Measurements from ENCODE around the gene LRRC72.
"Not testable (repeated sequence)": the region's sequence is repeated elsewhere in the genome, so short reads cannot be mapped to it uniquely, and the experiment has no call there.

Gene LRRC72

DNA sequence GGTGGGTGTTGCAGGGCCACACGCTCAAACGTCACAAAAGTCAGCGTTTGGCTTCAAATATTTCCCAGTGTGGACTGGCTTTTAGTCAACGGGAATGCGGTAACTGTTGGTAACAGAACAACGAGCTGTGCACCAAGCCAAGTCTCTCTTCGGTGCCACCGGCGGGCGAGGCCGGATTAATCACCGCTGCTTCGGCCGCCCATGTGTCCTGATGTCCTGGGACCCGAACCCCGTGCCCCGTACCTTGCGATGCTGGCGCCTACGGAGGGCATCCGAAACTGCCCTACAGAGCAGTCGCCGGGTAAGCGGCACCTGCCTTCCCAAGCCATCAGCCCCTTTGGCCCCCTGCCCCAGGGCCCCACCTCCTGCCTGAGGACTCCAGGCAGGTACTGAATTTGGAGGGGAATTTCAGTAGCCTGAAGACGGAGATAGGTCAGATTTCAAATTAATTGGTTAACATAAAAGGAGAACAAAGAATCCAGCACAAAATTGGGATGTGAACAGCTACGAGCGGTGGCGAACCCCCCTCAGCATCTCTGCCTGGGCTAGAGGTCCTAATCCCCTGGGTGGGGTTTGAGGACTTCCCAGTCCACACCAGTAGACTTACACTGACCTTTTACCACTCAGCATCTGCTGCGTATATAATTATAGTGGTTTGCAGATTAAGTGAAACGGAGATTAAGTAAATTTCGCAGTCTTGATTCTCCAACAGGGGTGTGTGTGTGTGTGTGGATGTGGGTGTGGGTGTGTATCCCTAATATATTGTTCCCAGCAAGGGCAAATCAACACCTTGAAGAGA lies at the start of gene LRRC72:
TSS of gene LRRC72 (plus strand) at position 84 of the 799 bp plus-strand sequence. CDS start at position 212, 128 bp downstream.
- no peak for DNase-seq

DNA sequence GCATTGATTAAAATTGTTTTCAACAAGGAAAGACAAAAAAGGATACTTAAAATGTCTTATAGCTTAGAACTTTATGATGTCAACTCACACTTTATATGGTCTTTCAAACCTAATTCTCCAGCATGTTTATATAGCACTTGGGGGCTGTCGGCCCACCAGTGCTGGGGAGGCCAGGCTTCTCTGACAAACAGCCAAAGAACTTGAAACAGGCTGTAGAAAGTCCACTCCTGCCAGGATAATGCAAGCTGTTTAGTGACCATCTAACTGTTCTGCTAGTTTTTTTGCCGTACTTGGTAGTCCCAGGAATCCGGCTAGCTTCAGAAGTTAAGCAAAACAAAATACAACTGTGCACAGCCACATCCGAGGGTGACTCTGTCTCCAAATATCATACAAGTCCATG lies 47.5 kb upstream of the LRRC72 start:
- DNase-seq: no peak

DNA sequence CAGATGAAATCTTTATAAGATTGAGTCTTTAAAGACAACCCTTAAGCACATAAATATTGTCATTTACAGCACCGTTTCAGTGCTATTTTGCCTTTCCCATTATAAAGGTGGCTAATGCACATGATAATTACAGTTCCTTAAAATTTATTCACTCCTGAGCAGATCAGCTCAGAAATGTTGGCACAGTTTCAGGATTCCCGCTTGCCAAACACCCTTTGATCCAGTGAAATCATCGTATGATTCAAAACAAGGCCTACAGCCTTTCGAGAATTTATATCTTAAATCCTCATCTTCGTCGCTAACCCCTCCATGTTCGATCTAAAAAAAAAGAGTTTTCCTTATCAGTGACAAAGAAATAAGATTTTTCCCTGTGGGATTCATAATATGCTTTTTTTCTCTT lies 47.0 kb upstream of the LRRC72 start:
- DNase-seq: no peak

DNA sequence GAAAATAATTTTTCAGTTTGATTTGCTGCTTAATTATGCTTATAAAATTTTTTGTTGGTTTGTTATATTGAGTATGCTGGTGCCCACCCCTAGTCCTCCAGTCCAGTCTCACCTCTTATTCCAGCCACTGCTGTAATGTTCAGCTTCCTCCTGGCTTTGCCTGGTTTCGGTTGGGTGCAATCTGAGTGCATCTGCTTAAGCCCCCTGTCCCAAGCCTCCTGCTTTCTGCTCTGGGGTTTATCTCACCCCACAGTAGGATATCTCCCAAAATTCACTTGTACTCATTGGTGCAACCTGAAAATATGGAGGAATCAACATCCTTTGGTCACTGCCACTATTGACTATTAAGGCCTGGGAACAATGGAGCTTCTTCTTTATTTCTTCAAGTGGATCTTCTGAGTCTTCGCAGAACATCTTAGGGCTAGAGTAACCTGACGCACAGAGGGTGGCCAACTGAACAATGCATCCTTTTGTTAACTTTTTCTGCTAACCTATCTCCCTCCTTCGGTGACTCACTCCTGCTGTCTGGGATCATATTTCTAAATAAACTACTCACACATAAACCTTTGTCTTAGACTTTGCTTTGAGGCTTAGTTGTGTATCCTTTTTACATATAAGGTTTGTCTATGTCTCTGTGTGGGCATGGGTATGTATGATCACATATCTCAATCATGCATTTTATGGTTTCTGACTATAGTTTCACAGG lies 42.0 kb upstream of the LRRC72 start:
- no peak for DNase-seq

DNA sequence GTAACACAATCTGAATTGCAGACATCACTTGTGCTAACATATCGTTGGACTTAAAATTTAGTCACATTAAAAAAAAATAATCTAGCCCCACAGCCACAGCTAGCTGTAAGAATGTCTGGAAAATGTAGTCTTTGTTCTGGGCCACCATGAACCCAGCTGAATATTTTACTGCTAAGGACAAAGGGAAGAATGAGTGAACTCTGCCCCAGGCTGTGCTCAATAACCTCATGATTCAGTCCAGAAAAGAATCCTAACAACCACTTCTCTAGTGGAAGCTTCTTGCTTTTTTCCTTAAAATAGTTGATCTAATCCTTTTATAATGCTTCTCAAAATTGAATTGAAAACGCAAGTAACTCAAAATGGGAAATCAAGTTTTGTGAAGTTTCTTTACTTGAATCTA lies 35.5 kb upstream of the LRRC72 start:
- DNase-seq: no peak

DNA sequence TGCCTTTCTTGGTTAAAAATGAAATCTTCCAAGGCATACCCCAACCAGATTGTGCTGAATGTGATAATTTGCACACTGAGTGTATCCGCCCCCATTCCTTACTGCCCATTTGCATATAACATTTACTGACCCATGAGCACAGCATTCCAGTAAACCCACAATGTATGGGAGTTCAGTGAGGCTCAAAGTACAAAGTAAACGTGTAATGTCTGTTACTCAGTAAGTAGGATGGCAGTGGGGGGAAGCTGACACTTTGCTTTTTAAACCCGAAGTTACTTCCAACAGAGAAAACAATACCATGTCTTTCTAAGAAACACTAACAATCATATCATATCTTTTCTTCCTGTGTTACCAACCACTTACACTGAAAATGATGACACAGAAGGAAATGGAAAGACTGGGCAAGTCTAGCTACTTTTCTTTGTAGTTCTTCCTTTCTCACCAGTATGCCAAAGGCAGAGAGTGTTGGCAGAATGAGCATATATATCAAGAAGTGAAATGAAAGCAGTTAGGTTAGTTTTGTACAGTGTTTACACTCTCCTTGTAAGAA lies 34.0 kb upstream of the LRRC72 start:
- DNase-seq: no peak

DNA sequence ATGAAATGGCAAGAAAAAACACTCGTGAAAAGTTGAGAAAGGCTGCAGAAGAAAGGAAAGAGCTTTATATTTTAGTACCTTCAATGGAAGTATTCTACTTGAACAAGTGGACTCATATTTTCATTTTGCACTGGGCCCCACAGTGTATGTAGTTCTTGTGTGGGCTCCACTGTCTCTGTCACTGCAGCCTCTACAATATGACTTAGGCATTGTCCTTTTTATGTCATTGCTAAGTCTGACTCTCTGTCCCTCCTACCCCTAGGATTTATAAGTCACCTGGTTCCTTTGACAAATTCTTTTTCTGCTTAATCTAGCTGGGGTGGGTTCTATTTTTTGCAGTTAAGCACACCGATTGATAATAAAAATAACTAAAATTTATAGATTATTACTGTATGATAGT lies 33.4 kb upstream of the LRRC72 start:
- no peak for DNase-seq

DNA sequence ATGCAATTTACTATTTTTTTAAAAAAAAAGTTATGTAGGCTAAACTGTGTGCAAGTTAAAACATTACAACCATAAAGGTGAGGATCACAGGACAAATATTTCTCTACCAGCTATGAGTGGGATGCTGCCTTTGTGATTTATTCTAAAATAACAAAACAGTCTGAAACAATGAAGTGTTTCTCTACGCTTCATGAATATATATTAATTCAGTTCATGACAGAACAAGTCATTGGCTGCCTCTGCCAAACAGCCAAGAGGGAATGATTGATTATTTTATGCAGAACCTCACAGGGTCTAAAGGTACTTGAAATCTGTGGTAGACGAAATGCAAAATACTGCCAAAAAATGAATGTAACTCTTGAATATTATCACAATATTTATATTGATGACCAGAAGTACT lies 32.1 kb upstream of the LRRC72 start:
- no peak for DNase-seq

DNA sequence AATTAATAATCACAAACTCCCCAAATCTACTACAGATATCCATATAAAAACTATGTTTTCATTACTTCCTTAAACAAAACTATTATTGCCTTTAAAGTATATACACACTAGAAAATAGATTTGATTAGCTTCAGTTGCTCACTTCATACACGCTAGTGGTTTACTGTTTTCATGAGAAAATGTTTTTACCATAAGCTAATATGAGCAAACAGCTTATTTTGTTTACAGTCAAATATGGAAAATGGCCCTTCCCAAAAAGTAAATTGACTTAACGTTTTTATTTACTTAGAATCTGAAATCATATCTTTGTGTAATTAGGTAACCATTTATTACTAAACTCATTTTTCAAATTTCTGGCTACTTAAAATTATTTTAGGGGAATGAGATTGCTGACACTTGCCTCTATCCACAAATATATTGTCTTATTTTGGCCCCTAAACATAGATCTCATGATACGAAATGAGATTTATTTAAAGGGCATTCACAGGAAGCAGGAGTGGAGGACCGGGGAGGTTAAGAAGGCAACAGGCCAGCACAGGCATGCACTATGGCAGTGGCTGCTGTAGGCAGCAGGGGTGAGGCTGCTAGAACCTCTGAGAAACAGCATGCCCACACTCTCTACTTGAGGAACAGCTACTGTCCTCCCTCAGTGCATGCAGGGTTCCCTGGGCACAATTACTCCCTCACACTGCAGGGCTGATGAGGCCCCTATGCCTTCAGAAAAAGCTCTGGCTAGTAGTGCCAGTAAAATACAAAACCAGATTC lies 31.5 kb upstream of the LRRC72 start:
- DNase-seq: no peak

DNA sequence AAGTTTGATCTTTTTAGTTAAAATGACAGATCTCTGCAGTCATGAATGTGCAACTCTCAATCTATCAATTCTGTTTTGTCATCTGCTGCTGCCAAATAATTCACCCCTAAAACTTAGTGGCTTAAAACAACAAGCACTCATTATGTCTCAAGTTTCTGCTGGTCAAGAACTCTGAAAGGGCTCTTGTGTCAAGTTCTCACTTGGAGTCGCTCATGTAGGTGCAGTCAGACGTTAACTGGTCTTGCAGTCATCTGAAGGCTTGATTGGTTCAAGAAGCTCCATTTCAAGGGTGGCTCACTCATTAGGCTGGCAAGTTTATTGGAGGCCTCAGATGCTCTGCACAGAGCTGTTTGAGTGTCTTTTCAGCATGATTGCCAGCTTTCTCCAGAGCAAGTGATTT lies 28.5 kb upstream of the LRRC72 start:
- DNase-seq: no peak

DNA sequence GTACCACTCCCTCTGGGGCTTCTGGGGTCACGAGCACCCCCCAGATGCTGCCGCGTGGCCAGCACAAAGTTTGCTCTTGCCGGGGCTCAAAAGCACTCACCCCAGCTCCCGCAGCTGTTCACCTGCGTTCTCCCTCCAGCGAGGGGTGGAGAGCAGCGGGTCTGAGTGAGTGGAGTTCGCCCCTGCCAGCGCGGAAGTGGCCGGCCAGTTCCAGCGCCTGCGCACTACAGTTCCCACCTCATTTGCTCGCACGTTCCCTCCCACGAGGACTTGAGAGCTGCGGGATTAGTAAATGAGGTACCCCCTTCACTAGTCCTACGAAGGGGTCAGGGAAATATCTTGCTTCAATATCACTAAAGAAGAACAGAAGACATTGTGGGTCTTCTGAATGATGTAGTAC lies 24.3 kb upstream of the LRRC72 start:
- DNase-seq: no peak

DNA sequence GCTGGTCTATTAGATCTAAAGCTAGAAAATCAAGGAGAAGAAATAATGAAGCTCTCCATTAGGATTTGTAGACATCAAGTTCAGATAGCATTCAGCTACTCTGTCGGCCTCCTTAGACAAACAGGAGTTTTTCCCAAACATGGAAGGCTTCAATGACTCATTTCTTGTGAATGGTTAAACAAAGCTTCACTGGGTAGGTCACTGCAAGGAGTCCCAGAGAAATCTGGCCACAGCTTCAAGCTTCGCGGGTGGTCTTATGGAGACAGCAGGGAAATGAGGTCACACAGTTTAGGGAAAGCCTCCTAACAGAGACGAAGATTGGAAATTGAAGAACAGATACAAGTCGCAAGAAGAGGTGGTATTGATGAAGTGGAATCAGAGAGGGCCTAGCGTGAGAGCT lies 22.6 kb upstream of the LRRC72 start:
- DNase-seq: no peak

DNA sequence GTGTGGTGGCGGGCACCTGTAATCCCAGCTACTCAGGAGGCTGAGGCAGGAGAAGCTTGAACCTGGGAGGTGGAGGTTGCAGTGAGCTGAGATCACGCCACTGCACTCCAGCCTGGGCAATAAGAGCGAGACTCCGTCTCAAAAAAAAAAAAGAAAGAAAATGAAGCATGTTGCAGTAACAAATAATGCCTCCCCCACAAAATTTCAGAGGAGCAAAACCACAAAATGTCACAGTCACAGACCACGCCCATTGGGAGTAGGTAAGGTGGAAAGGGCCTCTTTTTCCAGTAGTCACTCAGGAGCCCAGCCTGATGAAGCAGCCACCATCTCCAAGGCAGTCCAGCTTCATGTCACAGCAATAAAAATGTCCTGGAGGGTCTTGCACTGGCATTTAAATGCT lies 20.2 kb upstream of the LRRC72 start:
- not testable (repeated sequence) for DNase-seq

DNA sequence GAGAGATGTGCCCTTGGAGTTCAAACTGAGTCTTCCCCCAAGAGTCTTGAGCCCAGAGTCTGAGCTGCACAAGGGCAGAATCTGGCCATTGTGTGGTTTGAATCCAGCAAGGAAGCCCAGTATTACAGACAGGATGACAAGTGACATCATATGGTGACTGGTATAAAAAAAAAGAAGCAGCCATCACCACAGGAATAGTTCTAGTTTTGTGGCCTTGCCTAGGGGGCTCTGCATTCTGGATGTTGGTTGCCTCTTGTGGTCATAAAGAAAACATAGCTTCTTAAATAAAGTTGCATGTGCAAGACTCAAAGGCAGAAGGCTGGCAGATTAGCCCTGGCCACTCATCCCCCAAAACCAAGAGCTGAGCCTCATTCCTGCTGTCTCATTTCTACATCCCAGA lies 16.8 kb upstream of the LRRC72 start:
- DNase-seq: no peak

DNA sequence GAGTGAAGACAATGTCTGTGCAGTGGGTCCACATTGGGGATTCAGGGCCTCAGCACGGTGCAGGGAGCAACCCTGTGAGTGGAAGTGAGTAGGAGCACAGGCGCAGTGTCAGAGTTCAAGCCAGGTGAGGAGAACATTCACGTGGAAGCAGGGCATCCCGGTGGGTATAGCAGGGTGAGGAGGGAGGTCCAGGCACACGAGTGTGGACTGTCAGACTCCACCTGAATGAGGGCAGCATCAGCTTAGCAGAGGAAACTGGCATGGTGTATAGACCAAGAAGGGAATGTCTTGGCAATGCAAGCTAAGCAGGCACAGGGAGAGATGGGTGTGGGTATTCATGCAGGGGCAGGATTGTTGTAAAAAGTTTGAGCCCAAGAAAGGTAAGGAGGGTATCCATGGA lies 15.3 kb upstream of the LRRC72 start:
- no peak for DNase-seq

DNA sequence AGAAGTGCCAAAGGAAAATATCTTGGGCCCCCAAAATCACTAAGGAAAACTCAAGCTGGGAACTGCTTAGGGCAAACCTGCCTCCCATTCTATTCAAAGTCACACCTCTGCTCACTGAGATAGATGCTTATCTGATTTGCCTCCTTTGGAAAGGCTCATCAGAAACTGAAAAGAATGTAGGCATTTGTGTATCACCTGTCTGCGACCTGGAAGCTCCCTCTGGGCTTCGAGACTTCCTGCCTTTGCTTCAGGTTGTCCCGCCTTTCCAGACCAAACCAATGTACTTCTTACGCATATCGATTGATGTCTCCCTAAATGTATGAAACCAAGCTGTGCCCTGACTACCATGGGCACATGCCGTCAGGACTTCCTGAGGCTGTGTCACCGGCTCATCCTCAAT lies 14.5 kb upstream of the LRRC72 start:
- no peak for DNase-seq

DNA sequence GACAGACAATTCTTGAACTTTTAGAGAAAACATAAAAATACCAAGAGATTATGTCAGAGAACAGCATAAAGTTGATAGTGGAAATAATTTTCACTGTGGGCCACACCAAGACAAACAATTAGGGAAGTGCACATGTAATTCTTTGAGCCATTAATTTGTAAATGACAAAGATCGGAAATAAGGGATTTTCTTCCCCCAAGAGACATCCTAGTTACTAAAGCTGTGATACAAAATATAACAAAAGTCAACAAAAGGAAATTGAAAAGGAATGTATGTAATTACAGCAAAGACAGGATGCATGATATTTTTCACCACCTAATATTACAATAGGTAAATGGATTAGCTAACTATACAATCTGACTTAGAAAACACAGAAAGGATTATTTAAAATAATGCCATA lies 12.4 kb upstream of the LRRC72 start:
- no peak for DNase-seq

DNA sequence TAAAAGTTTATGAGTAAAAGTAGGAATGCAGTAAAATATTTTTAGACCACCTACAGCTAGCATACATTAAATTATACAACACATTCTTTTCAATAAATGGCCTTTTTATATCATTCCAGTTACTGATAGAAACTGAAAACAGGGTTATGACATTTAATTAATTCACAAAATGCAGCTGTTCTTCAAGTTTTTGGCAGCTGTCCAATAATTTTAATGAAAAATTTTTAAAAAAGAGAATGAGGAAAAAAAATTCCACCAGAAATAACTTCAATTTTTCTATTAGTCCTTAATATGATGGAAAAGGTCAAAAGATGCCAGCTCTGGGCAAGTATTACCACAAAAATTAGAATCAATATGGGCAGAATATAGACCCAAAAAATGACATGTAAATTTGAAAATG lies 11.9 kb upstream of the LRRC72 start:
- no peak for DNase-seq

DNA sequence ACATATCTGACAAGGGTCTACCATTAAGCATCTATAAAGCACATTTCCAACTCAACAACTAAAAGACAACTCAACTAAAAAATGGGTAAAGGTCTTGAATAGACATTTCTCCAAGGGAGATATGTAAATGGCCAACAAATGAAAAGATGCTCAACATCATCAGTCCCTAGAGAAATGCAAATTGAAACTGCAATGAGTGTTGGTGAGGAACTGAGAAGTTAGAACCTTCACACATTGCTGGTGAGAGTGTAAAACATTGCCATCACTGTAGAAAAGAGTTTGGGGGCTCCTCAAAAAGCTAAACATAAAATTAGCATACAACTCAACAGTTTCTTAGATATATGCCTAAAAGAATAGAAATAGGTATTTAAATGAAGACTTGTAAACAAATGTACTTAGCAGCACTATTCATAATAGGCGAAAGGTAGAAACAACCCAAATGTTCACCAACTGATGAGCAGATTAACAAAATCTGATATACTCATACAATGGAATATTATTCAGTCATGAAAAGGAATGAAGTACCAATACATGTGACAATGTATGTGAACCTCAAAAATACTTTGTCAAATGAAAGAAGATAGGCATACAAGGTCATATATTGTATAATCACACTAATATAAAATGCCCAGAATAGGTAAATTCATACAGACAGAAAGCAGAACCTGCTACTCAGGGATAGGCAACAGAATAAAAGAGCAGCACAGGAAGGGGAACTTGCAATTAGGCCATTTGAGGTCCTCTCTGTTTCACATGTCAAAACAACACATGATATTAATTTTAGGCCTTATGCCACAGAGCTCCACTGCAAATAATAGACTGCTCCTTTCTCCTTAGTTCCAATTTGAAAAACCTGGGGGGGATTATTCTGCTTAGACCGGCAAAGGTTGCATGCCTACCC lies 10.6 kb upstream of the LRRC72 start:
- no peak for DNase-seq

DNA sequence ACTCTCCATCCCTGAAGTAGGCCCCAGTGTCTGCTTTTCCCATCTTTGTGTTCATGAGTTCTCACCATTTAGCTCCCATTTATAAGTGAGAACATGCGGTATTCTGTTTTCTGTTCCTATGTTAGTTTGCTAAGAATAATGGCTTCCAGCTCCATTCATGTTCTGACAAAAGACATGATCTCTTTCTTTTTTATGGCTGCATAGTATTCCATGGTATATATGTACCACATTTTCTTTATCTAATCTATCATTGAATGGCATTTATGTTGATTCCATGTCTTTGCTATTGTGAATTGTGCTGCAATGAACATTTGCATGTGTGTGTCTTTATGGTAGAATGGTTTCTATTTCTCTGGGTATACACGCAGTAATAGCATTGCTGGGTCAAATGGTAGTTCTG lies 6.6 kb upstream of the LRRC72 start:
- not testable (repeated sequence) for DNase-seq

DNA sequence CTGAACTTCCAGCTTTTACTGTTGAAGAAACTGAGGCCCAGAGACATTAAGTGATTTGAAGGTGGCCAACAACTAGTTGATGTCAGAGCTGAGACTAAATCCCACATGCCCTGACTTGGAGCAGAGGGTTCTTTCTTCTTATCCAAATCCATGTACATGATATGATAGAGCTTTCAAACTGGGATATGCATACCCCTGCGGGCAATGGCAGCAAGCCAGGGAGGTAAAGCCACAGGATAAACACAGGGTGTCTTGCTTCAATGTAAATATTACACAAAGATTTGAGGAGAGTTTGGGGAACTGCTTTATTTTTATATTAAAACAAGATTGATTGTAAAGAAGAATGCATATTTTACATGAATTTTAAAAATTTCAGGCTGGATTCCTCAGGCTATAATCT lies 2.3 kb upstream of the LRRC72 start:
- DNase-seq: no peak

DNA sequence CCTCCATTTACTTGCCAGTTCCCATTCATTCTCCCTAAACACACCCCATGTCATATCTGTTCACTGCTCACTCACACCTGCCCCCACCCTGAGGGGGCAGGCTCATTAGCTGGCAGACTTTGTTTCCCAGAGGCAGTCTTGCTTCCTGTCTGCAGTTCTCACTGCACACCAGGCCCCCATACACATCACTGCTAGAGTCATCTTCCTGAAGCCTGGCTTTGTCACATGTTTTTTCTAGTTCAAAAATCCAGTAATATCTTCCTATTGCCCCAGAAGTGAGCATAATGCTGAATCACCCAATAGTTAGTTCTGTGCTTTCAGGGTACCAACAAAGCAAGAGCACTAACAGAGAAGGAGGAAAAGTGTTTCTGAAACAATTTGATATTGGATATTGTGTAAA lies 1.9 kb downstream of the LRRC72 start:
- no peak for DNase-seq

DNA sequence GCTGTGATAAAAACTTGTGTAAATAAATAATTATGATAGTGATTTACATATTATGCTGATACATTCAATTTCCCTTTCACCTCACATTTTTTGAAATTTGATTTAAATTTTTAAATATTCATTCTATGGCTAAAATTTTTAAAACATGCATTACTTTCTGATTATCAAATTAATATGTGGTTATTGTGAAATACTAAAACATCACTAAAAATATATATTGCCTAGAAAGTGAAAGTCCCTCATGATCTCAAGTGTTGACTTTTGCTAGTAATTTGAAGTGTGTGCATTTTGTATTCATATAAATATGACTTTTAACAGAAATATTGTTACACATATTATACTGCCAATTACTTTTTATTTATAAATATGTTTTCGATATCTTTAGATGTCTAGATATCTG lies 3.1 kb downstream of the LRRC72 start:
- no peak for DNase-seq

All from activated CD4-positive, CD25-positive, alpha-beta regulatory T cell treated with anti-CD3 and anti-CD28 coated beads, Interleukin-2, amount 50 U/mL, for 72 hours (primary cell).